ENCODE data around the gene KSR2. TPM values are rescaled to one million over a fixed set of nuclear protein-coding genes. Genes with fewer than 3 reads are reported as not detected.

KSR2 gene
- total and polyA plus RNA-seq, 2 of the 13 experiments (the other 11 are each of a cell fraction or from before 2014, with no cell fraction given): 0.02 TPM; not detected in 1

- CTCF ChIA-PET (ENCODE audit: low intra/inter-chr PET ratio, low total read pairs): no interaction called here
- no peak overlapping the region for H3K27ac ChIP-seq (ENCODE audit: extremely low read length, insufficient read depth, low read length)
- intact Hi-C loops (cut with micrococcal nuclease; ENCODE audit: unreplicated experiment): no loop called here
- H2AFZ ChIP-seq (ENCODE audit: low read length): no peak overlapping the region
- TF ChIP-seq ZSCAN29 (CRISPR knock-in tag; conservative IDR thresholded peaks at IDR 0.05): no peak
- TF ChIP-seq ZUFSP (CRISPR knock-in tag; IDR thresholded peaks at IDR 0.05; ENCODE audit: borderline replicate concordance): no peak
- 0 out of 2 replicates have a peak, but pooled peaks have one; percentile 17 for TF ChIP-seq FOSL2 (CRISPR knock-in tag; IDR thresholded peaks at IDR 0.05)
- no peak for TF ChIP-seq TGIF2 (CRISPR knock-in tag; IDR thresholded peaks at IDR 0.05)
- TF ChIP-seq PATZ1 (CRISPR knock-in tag; IDR thresholded peaks at IDR 0.05): no peak
- no peak for TF ChIP-seq ZHX1 (CRISPR knock-in tag; IDR thresholded peaks at IDR 0.05; ENCODE audit: low read depth)
- no peak for TF ChIP-seq CSRNP2 (CRISPR knock-in tag; conservative IDR thresholded peaks at IDR 0.05; ENCODE audit: low read depth)
- no peak for TF ChIP-seq ZNF12 (CRISPR knock-in tag; IDR thresholded peaks at IDR 0.05)
- DNase-seq (ENCODE audit: low spot score) (no peak), ATAC-seq (no peak), FAIRE-seq (no peak)
- H3K4me3 ChIP-seq (replicated peaks in 1 of 3; ENCODE audit: insufficient read depth in 1 of 3, low read depth in 2 of 3, low read length in 3 of 3): no peak overlapping the region
- no peaks in the 10 kb centered on the region for H3K9me3 ChIP-seq (ENCODE audit: low read length)
- no peaks in the 10 kb centered on the region for H4K20me1 ChIP-seq (ENCODE audit: insufficient read depth, low read length)
- in situ Hi-C loops (cut with HindIII; ENCODE audit: extremely low pct_ligation_motif_present, low pct_unique_long_range_greater_than_20kb): no loop called here
- H3K9ac ChIP-seq (ENCODE audit: insufficient read depth, low read depth, low read length): no peak overlapping the region
- H3K4me1 ChIP-seq (ENCODE audit: insufficient read depth, low read length): no peaks in the 10 kb centered on the region
- H3K79me2 ChIP-seq (ENCODE audit: insufficient read depth, low read length): no peaks in the 10 kb centered on the region
- 0% methylated on average over 5 of the region's 5 CpGs for WGBS (ENCODE audit: low lambda C conversion rate)
- no peak overlapping the region for H3K4me2 ChIP-seq (ENCODE audit: low read depth, low read length)
- POLR2A ChIA-PET: no interaction called here
- no TSS peak for BruUV-seq (replicated peaks)
- H3K36me3 ChIP-seq (replicated peaks in 1 of 2; ENCODE audit: control insufficient read depth in 1 of 2, insufficient read depth in 2 of 2, low read length in 2 of 2): no peaks in the 10 kb centered on the region
- 0 out of 5 replicates have a peak, but pooled peaks cover 0 to 4% of the 10 kb centered on the region in 2 experiments for H3K27me3 ChIP-seq (ENCODE audit: control insufficient read depth in 1 of 2, insufficient read depth in 2 of 2, low read length in 2 of 2)
These were observed 481.7 kb downstream of the KSR2 start for GRCh38 chr12:117486840-117487659.

All from HepG2 (cell line).